Measurements from ENCODE around the gene RBMS1.

DNA sequence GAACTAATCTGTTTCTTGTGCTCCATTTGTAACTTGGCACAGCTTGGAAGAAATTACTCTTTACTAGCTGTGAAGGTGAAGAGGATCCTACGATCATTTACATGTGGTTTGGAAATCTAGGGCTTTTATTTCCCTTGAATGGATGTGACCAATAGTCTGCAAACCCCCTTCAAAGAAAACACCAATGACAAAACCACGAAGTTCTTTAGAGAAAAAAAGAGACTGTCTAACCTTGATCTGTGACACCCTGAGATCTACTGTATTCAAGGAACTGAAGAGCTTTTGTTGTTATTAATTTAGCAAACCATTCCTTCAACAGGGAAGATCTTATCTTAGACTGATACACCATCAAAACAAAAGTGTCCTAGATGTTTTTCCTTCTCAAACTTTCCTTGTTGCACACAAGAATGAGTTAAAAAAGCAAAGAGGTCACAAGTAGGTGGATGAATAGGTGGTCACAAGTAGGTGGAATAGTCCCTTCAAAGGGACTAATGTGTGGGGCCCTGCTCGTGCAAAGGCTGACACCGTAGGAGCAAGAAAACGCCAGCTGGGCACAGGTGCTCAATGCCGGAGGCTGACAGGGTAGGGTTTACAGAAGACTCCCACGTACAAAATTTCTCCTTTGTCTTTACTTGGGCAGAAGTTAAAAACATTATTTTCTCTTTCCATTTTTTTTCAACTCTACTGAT, 197.9 kb downstream of the RBMS1 start:
- TF ChIP-seq, protein P1, sequence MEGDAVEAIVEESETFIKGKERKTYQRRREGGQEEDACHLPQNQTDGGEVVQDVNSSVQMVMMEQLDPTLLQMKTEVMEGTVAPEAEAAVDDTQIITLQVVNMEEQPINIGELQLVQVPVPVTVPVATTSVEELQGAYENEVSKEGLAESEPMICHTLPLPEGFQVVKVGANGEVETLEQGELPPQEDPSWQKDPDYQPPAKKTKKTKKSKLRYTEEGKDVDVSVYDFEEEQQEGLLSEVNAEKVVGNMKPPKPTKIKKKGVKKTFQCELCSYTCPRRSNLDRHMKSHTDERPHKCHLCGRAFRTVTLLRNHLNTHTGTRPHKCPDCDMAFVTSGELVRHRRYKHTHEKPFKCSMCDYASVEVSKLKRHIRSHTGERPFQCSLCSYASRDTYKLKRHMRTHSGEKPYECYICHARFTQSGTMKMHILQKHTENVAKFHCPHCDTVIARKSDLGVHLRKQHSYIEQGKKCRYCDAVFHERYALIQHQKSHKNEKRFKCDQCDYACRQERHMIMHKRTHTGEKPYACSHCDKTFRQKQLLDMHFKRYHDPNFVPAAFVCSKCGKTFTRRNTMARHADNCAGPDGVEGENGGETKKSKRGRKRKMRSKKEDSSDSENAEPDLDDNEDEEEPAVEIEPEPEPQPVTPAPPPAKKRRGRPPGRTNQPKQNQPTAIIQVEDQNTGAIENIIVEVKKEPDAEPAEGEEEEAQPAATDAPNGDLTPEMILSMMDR (IDR thresholded peaks at IDR 0.05) = no peak
- TF ChIP-seq POLR2A (IDR thresholded peaks at IDR 0.05) (no peak), EP300 (IDR thresholded peaks at IDR 0.05) (no peak)

Data from sigmoid colon (tissue), 4 donors.